Mesendoderm (in vitro differentiated cells): ENCODE measurements around the gene TBX19.

ENCODE experiments used
- DNase-seq: peaks from one replicate; pipeline ENCODE4 v3.0.0; 2013
- H2AK5ac ChIP-seq: 2 replicates; pipeline ENCODE4 v1.6.1; 2013; ENCODE audit warnings: low read length, inconsistent platforms
- H2BK120ac ChIP-seq: 2 replicates; pipeline ENCODE4 v1.6.1; 2013; ENCODE audit warnings: low read depth, mild to moderate bottlenecking, low read length, moderate library complexity, mixed read lengths
- H2BK15ac ChIP-seq: replicated peaks from 2 replicates; pipeline ENCODE4 v1.6.1; 2013; ENCODE audit warnings: low read depth, mild to moderate bottlenecking, moderate library complexity
- H2BK5ac ChIP-seq: 2 replicates; pipeline ENCODE4 v1.6.1; 2013; ENCODE audit warnings: low read length, inconsistent platforms
- H3K18ac ChIP-seq: 2 replicates; pipeline ENCODE4 v1.6.1; 2013; ENCODE audit warnings: mild to moderate bottlenecking, low read length, mixed read lengths
- H3K23ac ChIP-seq: one replicate; pipeline ENCODE4 v1.6.1; 2013; ENCODE audit warnings: low read length
- H3K27ac ChIP-seq: 2 replicates; pipeline ENCODE4 v1.5.1; 2013; ENCODE audit warnings: low read depth, mild to moderate bottlenecking, inconsistent platforms, low read length, moderate library complexity
- H3K27me3 ChIP-seq: 2 replicates; pipeline ENCODE4 v1.6.1; 2013; ENCODE audit warnings: low read length, control low read depth, mild to moderate bottlenecking, inconsistent platforms; ENCODE audit not compliant: insufficient read depth, poor library complexity
- H3K36me3 ChIP-seq: 2 replicates; pipeline ENCODE4 v1.6.1; 2013; ENCODE audit warnings: low read length, inconsistent platforms; ENCODE audit not compliant: control insufficient read depth, insufficient read depth
- H3K4ac ChIP-seq: one replicate; pipeline ENCODE4 v1.6.1; 2013; ENCODE audit warnings: low read depth, mild to moderate bottlenecking, low read length, moderate library complexity
- H3K4me1 ChIP-seq: 2 replicates; pipeline ENCODE4 v1.6.1; 2013; ENCODE audit warnings: low read depth, low read length, inconsistent platforms; ENCODE audit not compliant: control insufficient read depth
- H3K4me2 ChIP-seq: 2 replicates; pipeline ENCODE4 v1.6.1; 2013; ENCODE audit warnings: low read length
- H3K4me3 ChIP-seq: 2 replicates; pipeline ENCODE4 v1.5.1; 2013; ENCODE audit warnings: mild to moderate bottlenecking, low read length
- H3K56ac ChIP-seq: one replicate; pipeline ENCODE4 v1.6.1; 2013; ENCODE audit warnings: low read length
- H3K79me1 ChIP-seq: 2 replicates; pipeline ENCODE4 v1.6.1; 2013; ENCODE audit warnings: low read length, inconsistent platforms
- H3K79me2 ChIP-seq: 2 replicates; pipeline ENCODE4 v1.6.1; 2013; ENCODE audit warnings: mild to moderate bottlenecking, low read length; ENCODE audit not compliant: control insufficient read depth, insufficient read depth
- H3K9ac ChIP-seq: 2 replicates; pipeline ENCODE4 v1.6.1; 2013; ENCODE audit warnings: low read length, inconsistent platforms
- H4K5ac ChIP-seq: one replicate; pipeline ENCODE4 v1.6.1; 2013; ENCODE audit warnings: low read length
- H4K8ac ChIP-seq: one replicate; pipeline ENCODE4 v1.6.1; 2013; ENCODE audit warnings: low read depth, mild to moderate bottlenecking, control low read depth, low read length, moderate library complexity
- WGBS: extraction: QIAGEN DNeasy Blood & Tissue Kit; methylation state at CpG from one replicate; pipeline ENCODE4 v1.1.7; 2013; ENCODE audit warnings: low lambda C conversion rate, missing lambda C conversion rate; ENCODE audit not compliant: insufficient coverage; ENCODE audit errors: extremely low coverage; 5-methylcytosine and 5-hydroxymethylcytosine counted together

TBX19 gene

GRCh38 chr1:168324745-168325425, 44.2 kb downstream of the TBX19 start:
- H3K4ac ChIP-seq: no peak overlapping the region
- no peak overlapping the region for H2BK120ac ChIP-seq
- H4K5ac ChIP-seq: no peak overlapping the region
- no peak overlapping the region for H3K4me3 ChIP-seq
- H3K18ac ChIP-seq: no peak overlapping the region
- H3K23ac ChIP-seq: no peak overlapping the region
- no peak overlapping the region for H2BK15ac ChIP-seq
- no peaks in the 10 kb centered on the region for H3K27me3 ChIP-seq
- no peak overlapping the region for H4K8ac ChIP-seq
- peaks cover under 1% of the 10 kb centered on the region for H3K4me1 ChIP-seq
- H3K4me2 ChIP-seq: no peak overlapping the region
- no peaks in the 10 kb centered on the region for H3K36me3 ChIP-seq
- H2BK5ac ChIP-seq: no peak overlapping the region
- no CpG with 5 or more reads among the region's 4 CpGs for WGBS
- no peak overlapping the region for H3K27ac ChIP-seq
- H3K79me1 ChIP-seq: no peaks in the 10 kb centered on the region
- no peak overlapping the region for H2AK5ac ChIP-seq
- no peak overlapping the region for H3K9ac ChIP-seq
- no peak overlapping the region for H3K56ac ChIP-seq
- H3K79me2 ChIP-seq: no peaks in the 10 kb centered on the region
- DNase-seq: no peak

GRCh38 chr1:168328731-168329364, 48.2 kb downstream of the TBX19 start:
- H3K4me3 ChIP-seq: no peak overlapping the region
- H3K4ac ChIP-seq: no peak overlapping the region
- no peaks in the 10 kb centered on the region for H3K79me2 ChIP-seq
- no peaks in the 10 kb centered on the region for H3K27me3 ChIP-seq
- no peak overlapping the region for H2AK5ac ChIP-seq
- no peak overlapping the region for H3K27ac ChIP-seq
- no peak overlapping the region for H4K5ac ChIP-seq
- no peak overlapping the region for H3K4me2 ChIP-seq
- H3K4me1 ChIP-seq: no peaks in the 10 kb centered on the region
- no peak overlapping the region for H3K23ac ChIP-seq
- no peak overlapping the region for H3K56ac ChIP-seq
- no peak overlapping the region for H4K8ac ChIP-seq
- no peak overlapping the region for H3K9ac ChIP-seq
- DNase-seq: no peak
- H3K18ac ChIP-seq: no peak overlapping the region
- H2BK120ac ChIP-seq: no peak overlapping the region
- no peak overlapping the region for H2BK15ac ChIP-seq
- WGBS: no CpG with 5 or more reads among the region's 5 CpGs
- H2BK5ac ChIP-seq: no peak overlapping the region
- no peaks in the 10 kb centered on the region for H3K79me1 ChIP-seq
- H3K36me3 ChIP-seq: no peaks in the 10 kb centered on the region

- no peak overlapping the region for H3K4me2 ChIP-seq
- no peak overlapping the region for H3K56ac ChIP-seq
- H3K23ac ChIP-seq: no peak overlapping the region
- no peak overlapping the region for H2BK15ac ChIP-seq
- H3K4me3 ChIP-seq: no peak overlapping the region
- no peak overlapping the region for H2AK5ac ChIP-seq
- H3K79me1 ChIP-seq: no peaks in the 10 kb centered on the region
- H4K5ac ChIP-seq: no peak overlapping the region
- H2BK120ac ChIP-seq: no peak overlapping the region
- H4K8ac ChIP-seq: no peak overlapping the region
- H3K27ac ChIP-seq: no peak overlapping the region
- no peak overlapping the region for H2BK5ac ChIP-seq
- no peaks in the 10 kb centered on the region for H3K79me2 ChIP-seq
- H3K9ac ChIP-seq: no peak overlapping the region
- H3K27me3 ChIP-seq: no peaks in the 10 kb centered on the region
- no peak for DNase-seq
- no peaks in the 10 kb centered on the region for H3K36me3 ChIP-seq
- WGBS: no CpG with 5 or more reads among the region's 3 CpGs
- no peaks in the 10 kb centered on the region for H3K4me1 ChIP-seq
- no peak overlapping the region for H3K18ac ChIP-seq
- H3K4ac ChIP-seq: no peak overlapping the region
Measured at GRCh38 chr1:168330285-168330684, 49.6 kb downstream of the TBX19 start.

- Histone ChIP-seq H2BK15ac (no peak overlapping the region), H4K8ac (no peak overlapping the region), H3K4me2 (no peak overlapping the region), H2AK5ac (no peak overlapping the region), H2BK5ac (no peak overlapping the region), H2BK120ac (no peak overlapping the region), H3K4me1 (no peaks in the 10 kb centered on the region), H3K9ac (no peak overlapping the region), H3K4me3 (no peak overlapping the region), H3K56ac (no peak overlapping the region), H3K36me3 (no peaks in the 10 kb centered on the region), H3K79me2 (no peaks in the 10 kb centered on the region), H3K4ac (no peak overlapping the region), H3K27me3 (no peaks in the 10 kb centered on the region), H4K5ac (no peak overlapping the region), H3K27ac (no peak overlapping the region), H3K18ac (no peak overlapping the region), H3K23ac (no peak overlapping the region), H3K79me1 (no peaks in the 10 kb centered on the region)
- no peak for DNase-seq
- WGBS: no CpG with 5 or more reads among the region's 1 CpG
Measured at GRCh38 chr1:168331569-168331968, 50.9 kb downstream of the TBX19 start.

GRCh38 chr1:168333562-168334276, 53.0 kb downstream of the TBX19 start:
- no peak for DNase-seq
- Histone ChIP-seq H3K27ac (no peak overlapping the region), H3K56ac (no peak overlapping the region), H2BK5ac (no peak overlapping the region), H4K8ac (no peak overlapping the region), H3K4me3 (no peak overlapping the region), H2AK5ac (no peak overlapping the region), H3K4me1 (no peaks in the 10 kb centered on the region), H3K79me1 (no peaks in the 10 kb centered on the region), H3K23ac (no peak overlapping the region), H3K27me3 (no peaks in the 10 kb centered on the region), H2BK15ac (no peak overlapping the region), H3K79me2 (no peaks in the 10 kb centered on the region), H3K4me2 (no peak overlapping the region), H4K5ac (no peak overlapping the region), H2BK120ac (no peak overlapping the region), H3K9ac (no peak overlapping the region), H3K18ac (no peak overlapping the region), H3K36me3 (no peaks in the 10 kb centered on the region), H3K4ac (no peak overlapping the region)
- no CpG with 5 or more reads among the region's 6 CpGs for WGBS
